GM18861 (cell line): Measurements from ENCODE around the gene IRF8.
"Not testable (repeated sequence)": the region's sequence is repeated elsewhere in the genome, so short reads cannot be mapped to it uniquely, and the experiment has no call there.

Experiments used
- ATAC-seq: cut with Tn5 transposase; IDR thresholded peaks from one replicate; pipeline ENCODE4 v1.9.1; 2021; ENCODE audit not compliant: unreplicated experiment

The IRF8 gene

GRCh38 chr16:85898521-85899442, at the start of gene IRF8:
Gene IRF8 (plus strand): TSS chr16:85899162. CDS start chr16:85903016, 3,854 bp downstream.
- ATAC-seq, result peak; percentile 32

- ATAC-seq, result no peak
These were observed 49.6 kb upstream of the IRF8 start for GRCh38 chr16:85849388-85849787.

GRCh38 chr16:85850344-85850880, 48.5 kb upstream of the IRF8 start:
- ATAC-seq, result no peak

- no peak for ATAC-seq
These were observed 47.8 kb upstream of the IRF8 start for GRCh38 chr16:85851034-85851785.

DNA sequence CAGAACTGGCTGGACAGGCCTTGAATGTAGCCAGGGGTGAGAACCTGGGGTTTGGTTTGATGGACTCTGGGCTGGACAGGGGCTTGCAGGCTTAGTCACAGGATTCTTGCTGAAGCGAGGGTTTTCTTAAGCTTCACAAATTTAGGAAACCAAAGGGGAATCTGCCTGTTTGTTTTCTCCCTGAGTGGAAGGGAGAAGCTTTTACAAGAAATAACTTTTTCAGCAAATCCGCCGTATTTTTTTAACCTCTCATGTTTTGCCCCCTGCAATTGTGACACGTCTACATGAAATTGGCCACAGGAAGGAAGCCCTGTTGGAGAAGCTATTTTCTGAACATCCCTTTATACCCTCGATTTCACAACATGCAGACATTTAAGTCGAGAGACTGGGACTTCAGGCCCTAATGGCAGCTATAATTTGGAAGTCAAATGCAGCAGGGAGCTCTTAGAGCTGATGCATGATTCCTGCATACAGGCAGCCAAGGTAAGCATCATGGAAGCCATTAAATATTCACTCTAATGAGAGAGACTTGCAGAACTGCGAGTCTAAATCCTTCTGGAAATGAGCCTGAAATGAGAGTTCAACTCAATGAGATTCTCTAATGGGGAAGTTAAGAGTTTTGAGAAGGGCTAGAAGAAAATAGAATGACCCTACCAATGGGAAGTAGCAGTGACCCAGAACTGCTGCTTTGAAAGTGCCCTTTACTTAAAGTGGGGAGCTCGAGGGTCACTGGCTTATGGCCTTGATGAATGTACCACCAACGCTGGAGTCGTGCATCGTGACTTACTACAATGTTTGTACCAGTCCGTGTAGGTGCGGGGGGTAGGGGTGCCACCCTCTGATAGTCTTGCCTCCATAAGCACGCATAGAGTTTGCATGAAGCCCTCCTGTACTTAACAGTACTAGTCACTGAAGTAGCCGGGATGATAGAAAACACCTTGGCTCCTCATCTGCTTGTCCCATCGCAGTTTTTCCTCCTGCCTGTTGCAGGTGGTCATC, 45.1 kb upstream of the IRF8 start:
- no peak for ATAC-seq

DNA sequence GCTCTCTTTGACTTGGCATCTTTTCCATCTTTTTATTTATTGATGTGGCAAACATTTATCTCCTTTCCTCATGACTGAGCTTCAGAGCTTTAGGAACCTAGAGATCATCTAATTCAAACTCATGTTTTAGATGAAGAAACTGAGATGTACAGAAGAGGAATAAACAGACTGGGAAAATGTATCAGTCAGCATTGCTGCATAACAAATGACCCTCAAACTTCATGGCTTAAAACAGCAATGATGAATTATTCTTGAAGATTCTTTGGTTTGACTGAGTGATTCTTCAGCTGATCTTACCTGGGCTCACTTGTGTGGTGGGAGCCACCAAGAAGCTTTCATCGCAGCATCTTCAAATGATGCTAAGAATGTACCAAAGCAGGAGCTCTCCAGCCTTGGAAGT, 44.0 kb upstream of the IRF8 start:
- no peak for ATAC-seq

DNA sequence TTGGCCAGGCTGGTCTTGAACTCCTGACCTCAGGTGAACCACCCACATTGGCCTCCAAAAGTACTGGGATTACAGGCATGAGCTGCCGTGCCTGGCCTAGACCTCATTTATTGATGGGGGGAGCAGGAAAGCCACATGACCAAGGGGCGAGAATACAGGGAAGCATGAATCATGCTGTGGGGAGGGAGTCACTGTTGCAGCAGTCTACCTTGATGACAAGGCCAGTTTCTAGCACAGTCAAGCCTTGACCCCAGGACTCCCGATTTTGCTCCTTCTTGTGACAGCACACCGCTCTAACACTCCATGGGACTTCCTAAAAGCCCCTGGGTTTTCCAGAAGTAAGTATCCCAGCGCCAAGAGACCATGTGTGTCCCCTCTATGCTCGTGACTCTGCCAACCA, 42.9 kb upstream of the IRF8 start:
- no peak for ATAC-seq

- ATAC-seq, result no peak
These were observed 42.4 kb upstream of the IRF8 start for GRCh38 chr16:85856585-85856984.

- no peak for ATAC-seq
These were observed 41.6 kb upstream of the IRF8 start for GRCh38 chr16:85857406-85857805.

DNA sequence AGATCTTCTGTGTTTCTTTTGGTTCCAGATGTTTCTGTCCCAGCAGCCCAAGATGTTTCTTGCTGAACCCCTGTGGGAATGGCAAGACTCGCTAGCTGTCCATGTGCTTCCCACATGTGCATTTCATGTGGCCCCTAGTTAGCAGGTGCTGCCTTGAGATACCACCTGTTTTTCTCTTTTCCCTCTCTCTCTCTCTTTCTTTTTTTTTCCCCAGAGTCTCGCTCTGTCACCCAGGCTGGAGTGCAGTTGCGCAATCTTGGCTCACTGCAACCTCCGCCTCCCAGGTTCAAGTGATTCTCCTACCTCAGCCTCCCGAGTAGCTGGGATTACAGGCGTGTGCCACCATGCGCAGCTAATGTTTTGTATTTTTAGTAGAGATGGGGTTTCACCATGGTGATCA, 40.4 kb upstream of the IRF8 start:
- not testable (repeated sequence) for ATAC-seq

DNA sequence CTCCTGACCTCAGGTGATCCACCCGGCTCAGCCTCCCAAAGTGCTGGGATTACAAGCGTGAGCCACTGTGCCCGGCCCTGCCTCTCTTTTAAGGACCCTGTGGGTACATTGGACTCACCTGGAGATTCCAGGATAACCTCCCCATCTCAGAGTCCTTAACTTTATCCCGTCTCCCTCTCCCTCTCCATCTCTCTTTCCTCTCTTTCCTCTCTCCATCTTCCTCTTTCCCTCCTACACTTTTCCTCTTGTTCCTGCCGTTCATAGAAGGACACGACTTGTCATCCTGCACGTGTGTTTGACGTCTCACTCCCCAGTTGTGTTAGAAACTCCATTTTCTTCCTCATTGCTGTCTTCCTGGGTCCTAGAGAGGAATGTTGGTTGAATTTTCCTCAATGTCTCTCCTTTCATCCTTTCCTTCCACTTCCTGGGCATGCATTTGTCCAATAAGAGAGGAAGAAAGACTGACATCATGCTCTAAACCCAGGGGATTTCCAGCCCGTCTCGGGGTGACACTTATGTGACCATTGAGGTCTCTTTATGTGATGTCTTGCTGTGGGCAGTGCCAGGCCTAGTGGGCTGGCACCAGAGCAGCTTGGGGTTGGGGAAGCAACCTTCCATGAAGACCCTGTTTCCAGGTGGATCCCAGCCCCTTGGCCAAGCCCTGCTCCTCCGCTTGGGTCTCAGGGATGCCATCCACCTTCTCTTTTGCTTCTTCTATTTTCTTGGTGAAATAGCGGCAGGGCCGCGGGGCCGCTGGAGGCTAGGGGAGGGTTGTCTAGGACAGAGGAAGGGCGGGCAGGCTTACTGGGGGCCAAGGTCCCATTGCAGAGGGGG, 39.8 kb upstream of the IRF8 start:
- no peak for ATAC-seq

GRCh38 chr16:85859818-85860125, 39.2 kb upstream of the IRF8 start:
- ATAC-seq, result no peak

GRCh38 chr16:85860413-85861094, 38.4 kb upstream of the IRF8 start:
- ATAC-seq, result peak; percentile 73

- no peak for ATAC-seq
These were observed 37.7 kb upstream of the IRF8 start for GRCh38 chr16:85861095-85861825.

DNA sequence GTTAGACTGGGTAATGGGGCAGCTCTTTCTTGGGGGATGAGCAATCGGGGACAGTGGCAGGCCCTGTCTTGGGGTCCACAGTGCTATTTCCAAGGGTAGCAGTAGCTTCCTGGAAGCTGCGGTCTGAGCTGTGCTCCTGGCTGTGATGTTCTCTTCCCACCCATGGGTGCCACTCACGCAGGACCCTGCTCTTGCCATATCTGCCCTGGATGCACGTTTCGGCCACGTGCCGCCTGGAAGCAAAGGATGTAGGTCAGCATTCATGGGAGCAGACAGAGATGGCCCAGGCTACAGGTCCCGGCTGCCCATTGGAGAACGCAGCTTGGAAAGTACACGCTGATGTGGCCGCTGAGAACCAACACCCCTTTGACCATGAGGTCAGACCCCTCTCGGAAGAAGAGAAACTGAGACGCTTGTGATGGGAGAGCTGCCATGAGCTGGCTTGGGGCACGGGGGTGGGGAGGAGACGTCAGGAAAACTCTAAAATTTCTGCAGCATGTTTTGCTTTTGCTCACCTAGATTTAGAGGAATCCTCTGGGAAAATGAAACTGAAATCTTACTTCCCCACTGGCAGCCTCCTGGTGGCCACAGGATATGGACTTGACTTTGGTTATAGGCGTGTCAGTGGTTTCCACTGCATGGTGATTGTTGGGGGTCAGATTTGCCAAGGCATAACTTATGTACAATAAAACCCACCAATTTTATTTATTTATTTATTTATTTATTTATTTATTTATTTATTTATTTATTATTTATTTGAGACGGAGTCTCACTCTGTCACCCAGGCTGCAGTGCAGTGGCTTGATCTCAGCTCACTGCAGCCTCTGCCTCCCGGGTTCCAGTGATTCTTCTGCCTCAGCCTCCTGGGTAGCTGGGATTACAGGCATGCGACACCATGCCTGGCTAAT, 36.2 kb upstream of the IRF8 start:
- no peak for ATAC-seq

GRCh38 chr16:85863384-85863774, 35.6 kb upstream of the IRF8 start:
- no peak for ATAC-seq

- no peak for ATAC-seq
These were observed 34.0 kb upstream of the IRF8 start for GRCh38 chr16:85864965-85865364.

DNA sequence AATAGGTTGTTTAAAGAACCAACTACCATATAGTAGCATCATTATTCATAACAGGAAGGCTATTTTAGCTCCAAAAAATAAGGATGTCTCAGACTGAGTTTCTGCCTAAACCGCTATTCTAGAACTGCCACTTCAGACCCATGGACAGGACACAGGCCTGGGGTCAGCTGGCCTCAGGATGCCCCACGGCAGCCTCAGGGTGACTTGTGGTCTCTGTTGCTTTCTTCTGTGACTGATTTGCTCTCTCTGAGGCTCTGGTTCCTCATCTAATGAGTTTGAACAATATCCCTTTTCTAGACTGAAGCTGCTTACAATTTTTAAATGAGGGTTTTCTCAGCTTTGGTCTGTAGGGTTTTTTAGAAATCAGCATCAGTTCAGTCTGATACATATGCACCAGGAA, 31.8 kb upstream of the IRF8 start:
- ATAC-seq, result no peak
